GM12891 (cell line): ENCODE data around the gene MAN2A2.

Experiments
- POLR2A ChIP-seq: IDR thresholded peaks from 2 replicates; pipeline ENCODE4 v1.6.1; 2011; ENCODE audit warnings: low read depth, low read length, control low read depth
- POLR2AphosphoS5 ChIP-seq: IDR thresholded peaks from 2 replicates; pipeline ENCODE4 v1.6.1; 2011; ENCODE audit warnings: low read depth, low read length, control low read depth
- SPI1 ChIP-seq: IDR thresholded peaks from 2 replicates; pipeline ENCODE4 v1.6.1; 2011; ENCODE audit warnings: low read depth, low read length, control low read depth
- TAF1 ChIP-seq: IDR thresholded peaks from 2 replicates; pipeline ENCODE4 v1.6.1; 2011; ENCODE audit warnings: low read depth, low read length, control low read depth

DNA sequence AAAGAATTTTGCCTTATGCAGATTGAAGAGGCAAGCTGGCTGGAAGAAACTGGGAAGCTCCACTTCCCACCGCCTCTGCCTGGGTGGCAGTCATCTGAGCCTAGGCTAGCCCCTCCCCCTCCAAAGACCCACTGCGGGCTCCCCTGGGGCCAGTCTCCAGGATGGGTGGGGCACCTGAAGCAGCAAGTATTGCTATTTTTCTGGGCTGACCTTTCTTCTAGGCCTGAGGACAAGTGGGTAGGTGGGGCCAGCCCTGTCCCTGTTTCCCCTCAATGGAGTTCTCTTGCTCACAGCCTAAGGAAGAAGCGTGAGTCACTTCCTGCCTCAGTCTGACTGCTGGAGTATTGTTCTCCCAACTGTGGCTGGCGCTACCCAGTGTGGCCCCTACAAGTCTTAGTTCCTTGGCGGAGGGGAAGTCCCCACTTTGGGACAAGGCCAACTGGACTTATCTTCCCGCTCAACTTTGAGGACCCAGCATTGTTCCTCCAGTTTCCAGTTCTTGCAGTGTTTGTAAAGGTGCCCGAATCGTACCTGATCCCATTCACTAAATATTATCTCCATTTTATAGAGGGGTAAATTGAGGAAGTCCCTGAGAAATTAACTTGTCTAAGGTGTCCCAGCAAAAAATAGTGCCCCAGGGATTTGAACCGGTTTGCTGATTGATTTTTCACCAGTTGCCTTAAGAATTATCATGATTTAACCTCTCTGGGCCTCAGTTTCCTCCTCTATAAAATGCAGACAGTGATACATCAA, 33.3 kb upstream of the MAN2A2 start:
- TF ChIP-seq POLR2A (no peak), POLR2AphosphoS5 (no peak), SPI1 (peak; percentile 13; the same call in 1 of the 2 replicates), TAF1 (no peak)
